Cardiac muscle cell (in vitro differentiated cells and primary cell): ENCODE data around the gene MELTF. TPM values are rescaled to one million over a fixed set of nuclear protein-coding genes. Genes with fewer than 3 reads are reported as not detected.

Source experiments
- DNase-seq, 2 donors: peaks; one replicate each; pipeline versions ENCODE4 v3.0.0 to v3.0.0-alpha.2; 2010 to 2017; ENCODE audit warnings: low read depth in 1 of 2, low spot score in 1 of 2
- H3K27ac ChIP-seq: fragments of 200-600 bp; sonication (generic); 2 replicates; pipeline ENCODE4 v1.5.1; 2016
- H3K27me3 ChIP-seq: fragments of 200-600 bp; sonication (generic); 2 replicates; pipeline ENCODE4 v1.6.0; 2016; ENCODE audit warnings: control low read depth
- H3K36me3 ChIP-seq: fragments of 200-600 bp; sonication (generic); 2 replicates; pipeline ENCODE4 v1.5.1; 2016; ENCODE audit warnings: control low read depth
- H3K4me1 ChIP-seq: fragments of 200-600 bp; sonication (generic); 2 replicates; pipeline ENCODE4 v1.8.1; 2017; ENCODE audit warnings: low read depth, mild to moderate bottlenecking, mixed run types
- H3K4me3 ChIP-seq: fragments of 200-600 bp; sonication (generic); 2 replicates; pipeline ENCODE4 v1.5.1; 2016; ENCODE audit warnings: mild to moderate bottlenecking
- H3K9me3 ChIP-seq: fragments of 200-600 bp; sonication (generic); 2 replicates; pipeline ENCODE4 v1.5.1; 2017; ENCODE audit warnings: low read depth, mild to moderate bottlenecking, control low read depth
- polyA plus RNA-seq: library from polyadenylated mRNA; unstranded; fragments of >200 nt; fragmentation: Nextera tagmentation; extraction: Ambion mirVana; gene quantifications from 2 replicates; pipeline ENCODE4 v1.2.1, GENCODE V29; 2016
- total RNA-seq: library from RNA; depleted of rRNA; stranded (reverse); fragments of >200 nt; gene quantifications from 2 replicates; pipeline ENCODE4 v1.2.3, GENCODE V29; 2016
- TF ChIP-seq, protein P1 (sequence below): IDR thresholded peaks from 2 replicates; pipeline ENCODE4 v1.5.1; 2012; ENCODE audit warnings: low read depth, mild to moderate bottlenecking, low read length

MELTF gene
- total and polyA plus RNA-seq, 2 experiments from 2014 or later, result 12.0 to 17.8 TPM

- TF ChIP-seq, protein P1, sequence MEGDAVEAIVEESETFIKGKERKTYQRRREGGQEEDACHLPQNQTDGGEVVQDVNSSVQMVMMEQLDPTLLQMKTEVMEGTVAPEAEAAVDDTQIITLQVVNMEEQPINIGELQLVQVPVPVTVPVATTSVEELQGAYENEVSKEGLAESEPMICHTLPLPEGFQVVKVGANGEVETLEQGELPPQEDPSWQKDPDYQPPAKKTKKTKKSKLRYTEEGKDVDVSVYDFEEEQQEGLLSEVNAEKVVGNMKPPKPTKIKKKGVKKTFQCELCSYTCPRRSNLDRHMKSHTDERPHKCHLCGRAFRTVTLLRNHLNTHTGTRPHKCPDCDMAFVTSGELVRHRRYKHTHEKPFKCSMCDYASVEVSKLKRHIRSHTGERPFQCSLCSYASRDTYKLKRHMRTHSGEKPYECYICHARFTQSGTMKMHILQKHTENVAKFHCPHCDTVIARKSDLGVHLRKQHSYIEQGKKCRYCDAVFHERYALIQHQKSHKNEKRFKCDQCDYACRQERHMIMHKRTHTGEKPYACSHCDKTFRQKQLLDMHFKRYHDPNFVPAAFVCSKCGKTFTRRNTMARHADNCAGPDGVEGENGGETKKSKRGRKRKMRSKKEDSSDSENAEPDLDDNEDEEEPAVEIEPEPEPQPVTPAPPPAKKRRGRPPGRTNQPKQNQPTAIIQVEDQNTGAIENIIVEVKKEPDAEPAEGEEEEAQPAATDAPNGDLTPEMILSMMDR, result no peak
- no peak overlapping the region for H3K4me3 ChIP-seq
- no peaks in the 10 kb centered on the region for H3K36me3 ChIP-seq
- H3K9me3 ChIP-seq, result no peaks in the 10 kb centered on the region
- peaks cover 14% of the 10 kb centered on the region for H3K4me1 ChIP-seq
- no peak for DNase-seq
- no peak overlapping the region for H3K27ac ChIP-seq
- no peaks in the 10 kb centered on the region for H3K27me3 ChIP-seq
Observed at GRCh38 chr3:197021729-197022404, 7.8 kb downstream of the MELTF start.

DNA sequence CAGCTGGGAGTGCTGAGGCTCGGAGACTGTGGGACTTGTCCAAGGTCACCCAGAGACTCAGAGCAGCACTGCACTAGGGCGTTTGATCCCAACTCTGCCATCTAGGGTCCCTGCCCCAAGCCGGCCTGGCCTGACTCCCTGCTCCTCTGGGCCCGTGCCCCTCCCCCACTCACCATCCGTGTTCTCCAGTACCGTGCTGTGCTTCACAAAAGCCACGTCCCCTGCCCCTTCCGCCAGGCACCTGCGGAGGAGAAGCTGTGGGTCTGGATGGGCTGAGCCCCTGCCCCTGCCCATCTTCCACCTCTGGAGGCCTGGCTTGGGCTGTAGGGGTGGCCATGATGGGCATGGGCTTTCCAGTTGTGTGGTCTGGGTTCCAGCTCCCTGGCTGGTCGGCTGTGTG lies 8.4 kb downstream of the MELTF start:
- TF ChIP-seq, protein P1, result no peak
- Histone ChIP-seq H3K9me3 (no peaks in the 10 kb centered on the region), H3K4me1 (peaks cover 14% of the 10 kb centered on the region), H3K27ac (no peak overlapping the region), H3K27me3 (no peaks in the 10 kb centered on the region), H3K4me3 (no peak overlapping the region), H3K36me3 (no peaks in the 10 kb centered on the region)
- no peak for DNase-seq

DNA sequence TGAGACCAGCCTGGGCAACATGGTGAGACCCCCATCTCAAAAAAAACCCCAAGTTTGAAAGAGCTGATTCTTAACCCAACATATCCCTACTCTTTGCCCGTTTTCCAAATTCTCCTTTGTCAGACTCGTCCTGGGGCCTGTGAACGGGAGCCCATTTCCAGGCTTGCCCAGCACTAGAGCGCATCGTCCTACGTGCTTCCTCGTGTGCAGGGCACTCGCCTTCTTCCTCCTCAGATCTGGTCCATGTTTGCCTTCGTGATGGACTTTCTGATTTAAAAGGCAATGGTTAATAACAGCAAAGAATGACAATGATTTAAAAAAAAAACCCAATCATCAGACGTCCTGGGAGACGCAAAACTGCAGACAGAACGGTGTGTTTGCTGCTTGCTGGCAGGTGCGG lies 10.1 kb downstream of the MELTF start:
- no peaks in the 10 kb centered on the region for H3K27me3 ChIP-seq
- H3K27ac ChIP-seq, result no peak overlapping the region
- H3K4me3 ChIP-seq, result no peak overlapping the region
- peaks cover 14% of the 10 kb centered on the region for H3K4me1 ChIP-seq
- DNase-seq, result no peak
- H3K9me3 ChIP-seq, result no peaks in the 10 kb centered on the region
- TF ChIP-seq, protein P1, result no peak
- H3K36me3 ChIP-seq, result no peaks in the 10 kb centered on the region

GRCh38 chr3:197019021-197019420 lies 10.6 kb downstream of the MELTF start:
- DNase-seq, result no peak
- Histone ChIP-seq H3K4me3 (no peak overlapping the region), H3K9me3 (no peaks in the 10 kb centered on the region), H3K27ac (no peak overlapping the region), H3K27me3 (no peaks in the 10 kb centered on the region), H3K4me1 (peaks cover 14% of the 10 kb centered on the region), H3K36me3 (no peaks in the 10 kb centered on the region)
- TF ChIP-seq, protein P1, result no peak

GRCh38 chr3:197017003-197017402 lies 12.6 kb downstream of the MELTF start:
- H3K9me3 ChIP-seq, result no peaks in the 10 kb centered on the region

More at GRCh38 chr3:197017003-197017402, 12.6 kb downstream of the MELTF start:
- TF ChIP-seq, protein P1, result no peak
- no peak for DNase-seq
- H3K4me1 ChIP-seq, result peaks cover 3% of the 10 kb centered on the region
- no peaks in the 10 kb centered on the region for H3K27me3 ChIP-seq
- no peak overlapping the region for H3K27ac ChIP-seq
- H3K36me3 ChIP-seq, result no peaks in the 10 kb centered on the region
- no peak overlapping the region for H3K4me3 ChIP-seq
